GM12874 (cell line): ENCODE data around the gene TMUB1.

Experiments used
- TF ChIP-seq, protein P1 (sequence below): IDR thresholded peaks from 2 replicates; pipeline ENCODE4 v1.5.1; 2011; ENCODE audit warnings: low read depth, mild to moderate bottlenecking, control low read depth, low read length, moderate library complexity; ENCODE audit not compliant: insufficient read depth

Gene TMUB1

DNA sequence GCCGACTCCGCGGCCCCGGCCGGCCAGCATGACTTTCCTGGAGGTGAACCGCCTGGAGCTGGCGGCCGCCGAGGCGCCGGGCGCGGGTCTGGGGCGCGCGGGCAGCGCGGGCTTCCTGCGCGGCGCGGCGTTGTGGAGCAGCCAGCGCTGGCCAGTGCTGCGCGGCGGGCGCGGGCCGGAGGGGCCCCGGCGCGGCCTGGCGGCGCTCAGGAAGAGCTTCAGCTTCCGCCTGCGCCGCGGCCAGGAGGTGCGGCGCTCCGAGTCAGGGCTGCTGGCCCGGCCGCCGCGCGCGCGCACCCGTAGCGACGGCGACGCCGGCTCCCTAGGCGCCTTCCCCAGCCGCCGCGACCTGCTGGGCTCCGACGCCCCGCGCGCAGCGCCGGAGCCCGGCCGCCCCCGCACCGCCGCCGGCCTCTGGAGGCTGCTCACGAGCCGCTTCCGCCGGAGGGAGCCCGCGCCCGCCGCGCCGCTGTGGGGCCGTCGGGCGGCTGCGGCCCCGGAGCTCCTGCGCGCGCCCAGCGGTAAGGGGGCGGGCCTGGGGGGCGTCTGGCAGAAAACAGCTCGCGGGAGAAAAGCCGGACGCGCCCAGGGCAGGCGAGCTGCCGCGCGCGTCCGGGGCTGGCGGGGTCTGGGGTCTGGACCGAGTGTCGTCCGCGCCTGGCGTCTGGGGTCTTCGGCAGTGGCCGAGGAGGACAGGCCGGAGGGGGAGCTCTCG, 32.0 kb upstream of the TMUB1 start:
- TF ChIP-seq, protein P1, sequence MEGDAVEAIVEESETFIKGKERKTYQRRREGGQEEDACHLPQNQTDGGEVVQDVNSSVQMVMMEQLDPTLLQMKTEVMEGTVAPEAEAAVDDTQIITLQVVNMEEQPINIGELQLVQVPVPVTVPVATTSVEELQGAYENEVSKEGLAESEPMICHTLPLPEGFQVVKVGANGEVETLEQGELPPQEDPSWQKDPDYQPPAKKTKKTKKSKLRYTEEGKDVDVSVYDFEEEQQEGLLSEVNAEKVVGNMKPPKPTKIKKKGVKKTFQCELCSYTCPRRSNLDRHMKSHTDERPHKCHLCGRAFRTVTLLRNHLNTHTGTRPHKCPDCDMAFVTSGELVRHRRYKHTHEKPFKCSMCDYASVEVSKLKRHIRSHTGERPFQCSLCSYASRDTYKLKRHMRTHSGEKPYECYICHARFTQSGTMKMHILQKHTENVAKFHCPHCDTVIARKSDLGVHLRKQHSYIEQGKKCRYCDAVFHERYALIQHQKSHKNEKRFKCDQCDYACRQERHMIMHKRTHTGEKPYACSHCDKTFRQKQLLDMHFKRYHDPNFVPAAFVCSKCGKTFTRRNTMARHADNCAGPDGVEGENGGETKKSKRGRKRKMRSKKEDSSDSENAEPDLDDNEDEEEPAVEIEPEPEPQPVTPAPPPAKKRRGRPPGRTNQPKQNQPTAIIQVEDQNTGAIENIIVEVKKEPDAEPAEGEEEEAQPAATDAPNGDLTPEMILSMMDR = no peak

DNA sequence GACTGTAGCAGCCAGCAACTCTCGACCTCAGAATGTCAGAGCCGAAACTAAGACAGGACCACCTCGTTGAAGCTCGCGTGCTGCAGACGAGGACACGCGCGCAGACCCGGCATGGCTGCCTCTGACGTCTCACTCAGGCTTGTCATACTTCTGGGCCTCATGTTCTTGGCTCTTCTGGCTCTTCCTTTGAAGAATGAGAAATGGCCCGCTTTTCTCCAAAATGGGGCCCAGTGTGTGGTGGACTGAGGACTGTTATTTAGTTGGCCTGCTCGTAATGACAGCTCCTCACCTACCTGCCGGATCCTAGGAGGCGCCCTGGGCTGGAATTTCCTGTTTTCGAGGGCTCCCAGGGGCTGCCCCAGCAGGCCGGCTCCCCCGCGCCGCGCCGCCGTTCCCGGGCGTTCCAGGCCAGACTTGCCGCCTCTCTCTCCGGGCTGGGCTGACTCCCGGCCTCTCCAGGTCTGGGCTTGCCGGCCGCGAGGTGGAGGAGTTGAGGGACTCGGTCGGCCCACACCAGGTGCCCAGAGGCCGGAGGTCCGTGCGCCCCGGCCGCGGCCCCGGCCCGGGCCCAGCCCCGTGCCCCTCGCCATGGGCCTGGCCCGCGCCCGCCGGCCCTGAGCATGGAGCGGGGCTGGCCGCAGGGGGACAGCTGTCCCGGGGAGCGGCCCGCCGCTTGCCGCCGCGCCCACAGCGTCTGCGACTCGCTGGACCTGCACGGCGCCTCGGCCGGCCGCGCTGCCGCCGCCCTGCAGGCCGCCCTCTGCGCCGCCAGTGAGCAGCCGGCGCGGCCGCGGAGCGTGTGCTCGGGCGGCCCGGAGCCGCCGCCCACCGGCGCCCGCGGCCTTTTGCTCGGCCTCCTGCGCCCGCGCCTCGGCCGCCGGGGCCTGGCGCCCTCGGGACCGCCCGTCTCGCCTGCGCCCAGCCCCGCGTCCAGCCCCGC, 31.1 kb upstream of the TMUB1 start:
- TF ChIP-seq, protein P1 = no peak

DNA sequence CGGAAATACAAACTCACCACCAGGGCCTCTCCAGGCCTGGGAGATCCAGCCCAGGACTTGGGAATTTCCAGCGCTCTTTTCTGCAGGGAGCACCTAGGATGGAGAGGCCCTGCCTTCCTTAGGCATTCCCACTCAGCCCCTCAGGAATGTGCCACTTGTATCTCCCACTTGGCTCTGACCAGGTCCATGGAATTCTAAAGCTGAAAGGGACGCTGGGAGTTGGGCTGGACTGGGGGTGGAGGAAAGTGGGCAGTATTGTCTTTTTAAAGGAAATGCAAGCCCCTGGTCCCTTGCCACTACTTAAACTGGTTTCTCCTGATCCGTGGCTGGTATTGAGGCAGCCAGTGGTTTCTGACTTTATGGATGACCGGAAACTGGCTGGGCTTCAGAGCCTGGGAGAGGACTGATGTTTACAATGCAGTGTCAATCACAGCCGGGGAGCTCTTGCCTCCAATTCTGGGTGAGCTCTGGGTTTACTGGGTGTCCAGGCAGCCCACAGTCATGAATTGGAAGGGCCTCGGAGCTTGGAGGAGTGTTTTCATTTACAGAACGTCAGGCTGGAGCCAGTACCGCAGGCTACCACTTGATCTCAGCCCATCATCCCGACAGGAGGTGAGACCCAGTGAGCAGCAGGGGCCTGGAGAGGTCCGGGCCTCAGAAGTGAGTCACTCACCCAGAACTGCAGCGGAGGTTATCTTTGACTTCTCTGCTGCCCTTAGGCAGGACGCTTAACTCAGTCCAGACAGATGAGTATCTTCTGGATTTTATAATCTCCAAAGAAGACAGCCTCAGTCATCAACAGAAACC, 30.3 kb upstream of the TMUB1 start:
- TF ChIP-seq, protein P1 = no peak

GRCh38 chr7:151110941-151111645, 27.8 kb upstream of the TMUB1 start:
- TF ChIP-seq, protein P1 = peak; percentile 88

DNA sequence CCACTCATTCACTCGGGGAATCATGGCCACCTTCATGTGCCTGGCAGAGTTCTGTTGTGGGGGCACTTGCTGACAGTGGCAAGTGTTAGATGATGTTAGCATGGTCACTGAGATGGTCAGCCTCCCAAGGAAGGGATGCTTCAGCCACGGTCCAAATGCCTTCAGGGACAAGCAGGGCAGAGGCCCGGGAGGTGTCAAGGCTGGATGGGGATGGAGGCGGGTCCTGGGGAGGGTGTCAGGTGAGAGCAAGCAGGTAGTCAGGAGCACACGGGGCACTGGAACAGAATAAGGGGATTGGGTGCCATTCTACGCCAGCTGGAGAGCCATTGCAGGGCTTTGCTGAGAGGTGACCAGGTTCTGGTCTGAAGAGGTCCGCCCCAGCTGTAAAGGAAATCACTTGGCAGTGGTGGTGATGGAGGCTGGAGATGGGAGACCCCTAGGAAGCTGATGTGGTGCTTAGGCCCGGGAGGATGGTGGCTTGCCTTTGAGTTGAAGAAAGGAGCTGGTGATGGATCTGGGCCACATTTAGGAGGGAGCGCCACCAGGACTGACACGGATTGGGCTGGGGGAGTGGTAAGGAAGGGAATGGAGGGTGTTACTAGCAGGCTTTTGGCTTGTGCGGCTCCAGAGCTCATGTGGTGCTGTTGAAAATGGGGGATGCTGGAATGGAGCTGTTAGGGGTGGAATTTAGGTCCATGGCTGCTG, 27.1 kb upstream of the TMUB1 start:
- TF ChIP-seq, protein P1 = no peak

GRCh38 chr7:151109094-151110048, 26.1 kb upstream of the TMUB1 start:
- TF ChIP-seq, protein P1 = no peak
